ENCODE measurements around the gene NR6A1.

- TF ChIP-seq, protein P1, sequence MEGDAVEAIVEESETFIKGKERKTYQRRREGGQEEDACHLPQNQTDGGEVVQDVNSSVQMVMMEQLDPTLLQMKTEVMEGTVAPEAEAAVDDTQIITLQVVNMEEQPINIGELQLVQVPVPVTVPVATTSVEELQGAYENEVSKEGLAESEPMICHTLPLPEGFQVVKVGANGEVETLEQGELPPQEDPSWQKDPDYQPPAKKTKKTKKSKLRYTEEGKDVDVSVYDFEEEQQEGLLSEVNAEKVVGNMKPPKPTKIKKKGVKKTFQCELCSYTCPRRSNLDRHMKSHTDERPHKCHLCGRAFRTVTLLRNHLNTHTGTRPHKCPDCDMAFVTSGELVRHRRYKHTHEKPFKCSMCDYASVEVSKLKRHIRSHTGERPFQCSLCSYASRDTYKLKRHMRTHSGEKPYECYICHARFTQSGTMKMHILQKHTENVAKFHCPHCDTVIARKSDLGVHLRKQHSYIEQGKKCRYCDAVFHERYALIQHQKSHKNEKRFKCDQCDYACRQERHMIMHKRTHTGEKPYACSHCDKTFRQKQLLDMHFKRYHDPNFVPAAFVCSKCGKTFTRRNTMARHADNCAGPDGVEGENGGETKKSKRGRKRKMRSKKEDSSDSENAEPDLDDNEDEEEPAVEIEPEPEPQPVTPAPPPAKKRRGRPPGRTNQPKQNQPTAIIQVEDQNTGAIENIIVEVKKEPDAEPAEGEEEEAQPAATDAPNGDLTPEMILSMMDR (IDR thresholded peaks at IDR 0.05), result no peak
- no peak for TF ChIP-seq EP300 (IDR thresholded peaks at IDR 0.05)
- no peak for TF ChIP-seq POLR2A (IDR thresholded peaks at IDR 0.05)
- no peak for TF ChIP-seq POLR2AphosphoS5 (IDR thresholded peaks at IDR 0.05)
Observed at GRCh38 chr9:124496075-124496449, 275.0 kb downstream of the NR6A1 start.
